ENCODE data around the gene OR2T8.

GRCh38 chr1:247913786-247914185, 6.3 kb upstream of the OR2T8 start:
- TF ChIP-seq CTCF (IDR thresholded peaks at IDR 0.05) (no peak), POLR2A (IDR thresholded peaks at IDR 0.05) (no peak), POLR2AphosphoS5 (IDR thresholded peaks at IDR 0.05) (no peak)
